Activated effector memory CD4-positive, alpha-beta T cell treated with anti-CD3 and anti-CD28 coated beads, Interleukin-2, amount 50 U/mL, for 16 hours (primary cell): ENCODE results near the gene ACOX1.

Source experiments
- DNase-seq: peaks from one replicate; pipeline ENCODE4 v3.0.0-alpha.2; 2020

Gene ACOX1

DNA sequence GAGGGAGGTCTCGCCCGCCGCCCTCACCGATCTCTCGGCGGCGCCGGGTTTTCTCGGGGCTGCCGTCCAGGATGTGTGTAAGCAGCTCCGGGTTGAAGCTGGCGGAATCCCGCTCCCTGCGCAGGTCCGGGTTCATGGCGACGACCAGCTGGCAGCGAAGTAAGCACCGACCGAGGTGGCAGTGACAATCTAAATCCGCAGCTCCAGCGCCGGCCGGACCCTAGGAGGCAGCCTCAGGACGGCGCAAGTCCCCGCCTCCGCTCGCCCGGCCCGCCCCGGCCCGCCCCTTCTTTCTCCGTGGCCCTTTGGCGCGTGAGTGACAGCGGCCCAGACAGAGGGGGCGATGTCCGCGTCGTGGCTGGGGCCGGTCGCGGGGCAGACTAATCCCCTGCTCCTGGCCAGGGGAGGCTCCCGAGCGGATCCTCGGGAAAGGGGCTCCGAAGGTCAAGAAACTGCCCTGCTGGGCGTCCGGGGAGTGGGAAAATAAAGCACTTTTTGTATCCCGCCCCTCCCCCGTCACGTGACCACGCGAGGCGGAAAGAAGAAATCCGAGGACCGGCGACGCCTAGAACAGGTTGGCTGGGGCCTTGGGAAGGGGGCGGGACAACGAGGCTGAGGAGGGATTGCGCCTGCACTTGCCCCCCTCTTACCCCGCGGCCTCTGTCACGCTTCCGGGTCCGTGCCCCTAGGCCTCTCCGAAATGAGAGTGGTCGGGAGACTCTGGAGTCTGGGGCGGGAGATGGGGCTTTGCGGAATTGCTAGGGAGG, at the start of gene ACOX1, which contains the start of gene TEN1:
ACOX1 (minus strand) TSS at position 229 of the 767 bp plus-strand sequence; CDS start at position 136, 93 bp downstream.
TEN1 (plus strand) TSS at position 303 of the 767 bp plus-strand sequence. CDS start 6,953 bp downstream, outside the sequence.
- DNase-seq = peak; percentile 98

DNA sequence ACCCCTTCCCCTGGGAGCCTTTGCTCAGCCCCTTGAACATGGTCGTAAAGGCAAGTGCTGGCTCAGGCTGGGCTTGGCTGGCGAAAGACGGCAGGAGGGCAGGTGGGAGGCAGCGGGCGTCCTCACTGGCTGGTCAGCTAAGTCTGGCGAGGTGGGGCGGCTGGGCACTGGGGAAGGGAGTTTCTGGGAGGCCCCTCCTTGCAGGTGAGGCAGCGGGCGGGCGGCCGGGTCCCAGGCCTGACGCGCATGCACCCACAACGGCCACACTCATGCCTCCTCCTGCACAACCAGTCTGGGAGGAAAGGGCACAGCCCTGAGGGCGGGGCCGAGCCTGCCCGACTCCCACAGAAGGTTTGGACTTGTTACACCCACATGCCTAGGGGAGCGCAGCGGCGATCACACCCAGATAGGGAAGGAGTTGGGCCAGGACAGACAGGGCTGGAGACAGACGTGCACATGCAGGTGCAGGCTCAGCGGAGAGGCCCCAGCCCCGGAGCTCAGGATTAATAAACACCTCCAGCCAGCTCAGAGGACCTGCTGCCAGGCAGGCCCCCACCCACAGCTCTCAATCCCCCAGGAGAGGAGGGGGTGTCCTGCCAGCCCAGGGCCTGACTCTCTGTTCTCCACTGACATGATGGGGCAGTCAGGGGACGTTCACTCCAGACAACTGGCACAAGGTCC, 48.3 kb upstream of the ACOX1 start, which contains the start of gene EVPL:
EVPL (minus strand) TSS at position 148 of the 681 bp plus-strand sequence; CDS start at position 40, 108 bp downstream.
- DNase-seq = no peak

GRCh38 chr17:76026714-76027158, 47.8 kb upstream of the ACOX1 start:
- no peak for DNase-seq

DNA sequence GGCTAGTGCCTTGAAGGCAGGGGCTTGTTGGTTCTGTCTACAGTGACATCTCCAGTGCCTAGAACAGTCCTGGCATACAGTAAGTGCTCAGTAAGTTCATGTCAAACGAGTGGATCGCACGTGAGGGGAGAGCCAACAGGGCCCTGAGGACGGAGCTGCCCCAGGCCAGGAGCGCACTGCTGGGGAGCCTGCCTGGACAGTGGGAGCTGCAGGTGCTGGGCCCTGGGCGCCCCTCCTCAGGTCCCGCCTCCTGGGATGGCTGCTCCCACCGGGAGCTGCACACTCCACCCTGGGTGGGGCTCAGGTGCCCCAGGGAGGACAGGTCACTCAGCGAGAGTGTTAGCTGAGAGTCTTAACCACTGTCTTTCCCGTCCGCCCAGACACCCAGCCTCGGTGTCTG, 46.3 kb upstream of the ACOX1 start:
- no peak for DNase-seq

DNA sequence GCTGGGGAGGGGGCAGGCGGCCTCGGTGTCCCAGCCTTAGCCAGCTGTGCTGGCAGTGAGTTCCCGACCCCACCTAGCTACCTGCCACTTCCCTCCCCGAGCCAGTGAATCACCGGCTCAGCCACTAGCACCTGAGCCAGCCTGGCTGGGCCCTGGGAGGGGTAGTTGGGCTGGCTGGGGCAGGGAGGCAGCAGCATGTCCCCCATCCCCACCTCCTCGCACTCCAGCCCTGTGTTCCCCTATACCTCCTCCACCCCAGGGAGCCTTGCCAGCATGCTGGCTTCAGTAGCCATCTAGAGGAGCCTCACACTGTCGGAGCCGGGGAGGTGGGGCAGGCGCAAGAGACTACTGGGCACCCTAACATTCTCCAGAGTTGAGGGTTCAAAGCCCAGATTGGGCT, 45.4 kb upstream of the ACOX1 start:
- no peak for DNase-seq

- no peak for DNase-seq
These were observed 44.9 kb upstream of the ACOX1 start for GRCh38 chr17:76023900-76024237.

DNA sequence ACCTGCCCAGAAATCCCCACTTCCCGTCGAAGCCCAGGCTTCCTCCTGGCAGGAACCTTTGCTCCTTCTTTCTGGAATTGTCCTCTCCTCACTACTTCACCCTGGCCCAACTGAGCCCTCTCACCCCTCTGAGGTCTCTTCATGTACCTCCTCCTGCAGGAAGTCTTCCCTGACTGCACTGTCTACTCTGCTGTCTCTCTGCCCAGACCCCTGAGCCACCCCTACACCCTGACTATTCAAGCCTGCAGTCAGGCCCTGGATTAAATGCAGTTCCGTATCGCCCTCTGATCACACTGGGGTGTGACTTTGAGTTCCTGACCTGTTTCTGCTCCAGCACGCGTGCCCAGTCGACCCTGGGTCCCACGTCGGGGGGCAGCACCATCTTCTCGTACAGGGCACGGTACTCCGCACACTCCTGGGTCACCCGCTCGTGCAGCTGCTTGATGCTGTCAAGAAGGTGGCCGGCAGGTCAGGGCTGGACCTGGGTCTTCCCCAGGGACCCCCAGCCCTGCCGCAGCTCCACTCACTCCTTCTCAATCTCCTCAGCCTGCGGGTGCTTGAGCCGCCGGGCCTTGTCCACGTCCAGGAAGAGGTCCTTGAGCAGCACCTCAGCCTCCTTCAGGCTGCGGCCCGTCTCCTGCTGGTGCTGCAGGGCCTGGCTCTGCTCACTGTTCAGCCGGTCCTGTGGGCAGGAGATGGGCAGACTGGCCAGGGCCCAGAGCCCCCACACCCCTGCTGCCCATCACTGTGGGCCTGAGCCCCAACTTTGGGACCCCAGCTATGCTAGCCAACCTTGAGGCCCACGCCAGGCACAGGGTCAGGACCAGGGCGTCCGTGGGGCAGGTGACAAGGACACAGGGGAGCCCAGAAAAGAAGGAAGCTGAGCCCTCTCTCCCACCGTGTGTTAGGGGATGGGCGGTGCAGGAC, 44.3 kb upstream of the ACOX1 start:
- DNase-seq = no peak

DNA sequence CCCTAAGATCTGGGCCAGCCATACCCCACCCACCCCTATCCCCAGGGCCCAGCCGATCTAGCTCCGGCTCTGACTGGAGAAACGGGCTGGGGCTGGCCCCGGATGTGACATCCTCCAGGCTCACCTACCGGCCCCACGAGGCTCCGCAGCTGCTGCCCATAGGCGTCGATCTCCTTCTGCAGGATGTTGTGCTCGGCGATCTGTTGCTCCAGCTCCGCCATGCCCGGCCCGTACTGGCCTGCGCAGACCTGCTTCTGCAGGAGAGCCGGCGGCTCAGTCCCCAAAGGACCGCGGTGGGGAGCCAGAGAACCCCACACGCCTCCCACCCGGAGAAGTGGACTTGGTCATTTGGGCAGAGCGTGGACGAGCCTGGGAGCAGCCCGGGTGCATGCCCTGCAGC, 43.3 kb upstream of the ACOX1 start:
- no peak for DNase-seq

GRCh38 chr17:76019833-76020467, 41.0 kb upstream of the ACOX1 start:
- DNase-seq = no peak

GRCh38 chr17:76018801-76019200, 39.8 kb upstream of the ACOX1 start:
- no peak for DNase-seq

- no peak for DNase-seq
These were observed 39.3 kb upstream of the ACOX1 start for GRCh38 chr17:76018340-76018680.

- DNase-seq = no peak
These were observed 38.7 kb upstream of the ACOX1 start for GRCh38 chr17:76017481-76018339.

GRCh38 chr17:76014925-76015261, 35.9 kb upstream of the ACOX1 start:
- no peak for DNase-seq

- DNase-seq = peak; percentile 91
These were observed 35.3 kb upstream of the ACOX1 start for GRCh38 chr17:76014100-76014924.

DNA sequence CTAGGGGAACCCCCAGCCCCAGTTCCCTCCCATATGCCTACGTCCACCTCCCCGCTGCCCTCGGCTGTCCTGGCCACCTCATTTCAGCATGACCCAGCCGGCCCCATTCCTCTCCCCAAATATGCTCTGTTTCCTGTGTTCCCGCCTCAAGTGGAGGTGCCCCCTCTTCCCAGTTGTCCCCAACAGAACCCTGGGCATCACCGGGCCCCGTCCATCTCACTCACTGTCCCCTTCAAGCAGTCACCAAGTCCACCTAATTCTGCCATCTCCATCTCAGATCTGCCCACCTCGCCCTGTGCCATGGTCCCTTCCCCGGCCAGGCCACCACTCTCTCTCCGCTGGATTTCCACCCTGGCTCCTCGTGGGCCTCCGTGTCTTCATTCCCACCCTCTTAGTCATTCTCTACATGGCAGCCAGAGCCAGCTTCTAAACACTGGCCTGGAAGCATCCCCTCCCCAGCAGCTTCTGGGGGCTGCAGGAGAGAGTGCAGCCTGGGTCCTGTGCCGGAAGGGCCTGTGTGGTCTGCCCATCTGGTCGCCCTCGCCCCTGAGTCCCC, 34.5 kb upstream of the ACOX1 start:
- DNase-seq = no peak

DNA sequence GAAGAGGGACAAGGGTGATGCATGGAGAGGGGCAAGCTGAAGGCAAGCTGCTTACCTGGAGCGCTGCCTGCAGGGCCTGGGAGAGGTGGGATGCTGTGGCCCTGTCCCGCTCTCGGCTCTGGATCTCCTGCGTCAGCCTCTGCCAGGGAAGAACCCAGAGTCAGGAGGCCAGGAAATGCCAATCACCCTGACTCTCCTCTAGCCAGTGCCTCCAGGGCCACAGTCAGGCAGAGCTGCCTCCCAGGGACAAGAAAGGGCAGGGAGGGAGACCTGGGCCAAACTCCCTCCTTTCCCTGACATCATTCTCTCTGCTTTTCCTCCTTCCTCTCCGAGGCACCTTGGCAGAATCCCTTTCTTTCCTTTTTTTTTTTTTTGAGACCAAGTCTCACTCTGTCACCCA, 33.0 kb upstream of the ACOX1 start:
- DNase-seq = no peak

- no peak for DNase-seq
These were observed 31.1 kb upstream of the ACOX1 start for GRCh38 chr17:76009969-76010661.

GRCh38 chr17:76009447-76009846, 30.5 kb upstream of the ACOX1 start:
- DNase-seq = no peak

GRCh38 chr17:76008630-76009425, 29.9 kb upstream of the ACOX1 start:
- DNase-seq = no peak
